Esophagus squamous epithelium (tissue), 4 donors: ENCODE data around the gene TXNDC17.

Experiments used
- POLR2A ChIP-seq, 4 donors: fragments of 450-650 bp; IDR thresholded peaks; one replicate each; pipeline ENCODE4 v1.6.1; 2017; ENCODE audit warnings: antibody characterized with exemption in 4 of 4, mild to moderate bottlenecking in 4 of 4, moderate library complexity in 3 of 4
- TF ChIP-seq, protein P1 (sequence below), 6 experiments: fragments of 450-650 bp in 4 of 6; fragments of 200-600 bp in 2 of 6; sonication (generic) in 2 of 6; IDR thresholded peaks; one replicate each; pipeline ENCODE4 v1.5.1; 2016 to 2019; ENCODE audit warnings: antibody characterized with exemption in 6 of 6, mild to moderate bottlenecking in 4 of 6, moderate library complexity in 4 of 6

DNA sequence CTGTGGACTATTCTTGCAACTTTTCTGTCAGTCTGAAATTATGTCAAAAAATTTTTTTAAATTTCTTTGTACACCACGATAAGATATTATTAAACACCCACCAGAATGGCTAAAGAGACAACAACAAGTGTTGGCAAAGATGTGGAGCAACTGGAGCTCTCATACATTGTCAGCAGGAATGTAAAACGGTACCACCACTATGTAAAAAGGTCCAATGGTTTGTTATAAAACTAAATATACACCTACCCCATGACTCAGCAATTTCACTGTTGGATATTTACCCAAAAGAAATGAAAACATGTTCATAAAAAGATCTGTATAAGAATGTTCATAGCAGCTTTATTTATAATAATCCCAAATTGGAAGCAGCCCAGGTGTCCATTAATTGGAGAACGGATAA is 7.6 kb upstream of the TXNDC17 start:
- TF ChIP-seq, protein P1, sequence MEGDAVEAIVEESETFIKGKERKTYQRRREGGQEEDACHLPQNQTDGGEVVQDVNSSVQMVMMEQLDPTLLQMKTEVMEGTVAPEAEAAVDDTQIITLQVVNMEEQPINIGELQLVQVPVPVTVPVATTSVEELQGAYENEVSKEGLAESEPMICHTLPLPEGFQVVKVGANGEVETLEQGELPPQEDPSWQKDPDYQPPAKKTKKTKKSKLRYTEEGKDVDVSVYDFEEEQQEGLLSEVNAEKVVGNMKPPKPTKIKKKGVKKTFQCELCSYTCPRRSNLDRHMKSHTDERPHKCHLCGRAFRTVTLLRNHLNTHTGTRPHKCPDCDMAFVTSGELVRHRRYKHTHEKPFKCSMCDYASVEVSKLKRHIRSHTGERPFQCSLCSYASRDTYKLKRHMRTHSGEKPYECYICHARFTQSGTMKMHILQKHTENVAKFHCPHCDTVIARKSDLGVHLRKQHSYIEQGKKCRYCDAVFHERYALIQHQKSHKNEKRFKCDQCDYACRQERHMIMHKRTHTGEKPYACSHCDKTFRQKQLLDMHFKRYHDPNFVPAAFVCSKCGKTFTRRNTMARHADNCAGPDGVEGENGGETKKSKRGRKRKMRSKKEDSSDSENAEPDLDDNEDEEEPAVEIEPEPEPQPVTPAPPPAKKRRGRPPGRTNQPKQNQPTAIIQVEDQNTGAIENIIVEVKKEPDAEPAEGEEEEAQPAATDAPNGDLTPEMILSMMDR (IDR thresholded peaks at IDR 0.05): no peak
- TF ChIP-seq POLR2A (IDR thresholded peaks at IDR 0.05): no peak
